Measurements from ENCODE around the gene NCBP2L.

GRCh38 chrX:107763647-107764046, 13.9 kb upstream of the NCBP2L start:
- TF ChIP-seq CTCF (IDR thresholded peaks at IDR 0.05; ENCODE audit: poor library complexity) (no peak), EZH2 (IDR thresholded peaks at IDR 0.05; ENCODE audit: borderline replicate concordance) (no peak), EZH2phosphoT487 (IDR thresholded peaks at IDR 0.05; ENCODE audit: low read depth, severe bottlenecking, unreplicated experiment) (no peak)

Data from hepatocyte (in vitro differentiated cells).